ENCODE data around the gene GUCY1A2.

GRCh38 chr11:106840947-106841346, 177.3 kb downstream of the GUCY1A2 start:
- TF ChIP-seq ZFX (IDR thresholded peaks at IDR 0.05; ENCODE audit: borderline replicate concordance) (no peak), CTCF (IDR thresholded peaks at IDR 0.05) (no peak)

All from 22Rv1 (cell line).